Measurements from ENCODE around the gene SYMPK. TPM values are rescaled to one million over a fixed set of nuclear protein-coding genes. Genes with fewer than 3 reads are reported as not detected.
A peak's percentile ranks its signal among the peaks of the same experiment; 100 is the strongest.

The SYMPK gene
- total RNA-seq, 1 donor: 42.0 TPM

- Histone ChIP-seq H3K79me2 (ENCODE audit: insufficient read depth, low read length) (no peaks in the 10 kb centered on the region), H3K27ac (ENCODE audit: low read depth, low read length) (peak overlapping the region; percentile 28), H3K4me2 (ENCODE audit: insufficient read depth, low read length) (no peak overlapping the region), H3K4me1 (ENCODE audit: insufficient read depth, low read length) (peaks cover 6% of the 10 kb centered on the region), H2AFZ (ENCODE audit: low read length) (no peak overlapping the region), H3K36me3 (ENCODE audit: insufficient read depth, low read length) (peaks cover 18% of the 10 kb centered on the region), H4K20me1 (ENCODE audit: insufficient read depth, low read length) (peaks cover 3% of the 10 kb centered on the region), H3K27me3 (ENCODE audit: insufficient read depth, low read length) (no peaks in the 10 kb centered on the region), H3K9me3 (ENCODE audit: low read depth, low read length) (no peaks in the 10 kb centered on the region), H3K4me3 (ENCODE audit: insufficient read depth, low read length) (no peak overlapping the region)
- no peak for DNase-seq (ENCODE audit: insufficient read length, low spot score, missing footprints)
- no peak for TF ChIP-seq CTCF (IDR thresholded peaks at IDR 0.05; ENCODE audit: extremely low read depth, low read depth, low read length)
Observed at GRCh38 chr19:45816236-45817009, 46.5 kb downstream of the SYMPK start.

- Histone ChIP-seq H3K9me3 (ENCODE audit: low read depth, low read length) (no peaks in the 10 kb centered on the region), H3K4me1 (ENCODE audit: insufficient read depth, low read length) (peaks cover 7% of the 10 kb centered on the region), H2AFZ (ENCODE audit: low read length) (no peak overlapping the region), H3K36me3 (ENCODE audit: insufficient read depth, low read length) (peaks cover 13% of the 10 kb centered on the region), H3K79me2 (ENCODE audit: insufficient read depth, low read length) (no peaks in the 10 kb centered on the region), H3K4me2 (ENCODE audit: insufficient read depth, low read length) (no peak overlapping the region), H3K27me3 (ENCODE audit: insufficient read depth, low read length) (no peaks in the 10 kb centered on the region), H4K20me1 (ENCODE audit: insufficient read depth, low read length) (peaks cover 3% of the 10 kb centered on the region), H3K27ac (ENCODE audit: low read depth, low read length) (no peak overlapping the region), H3K4me3 (ENCODE audit: insufficient read depth, low read length) (no peak overlapping the region)
- no peak for TF ChIP-seq CTCF (IDR thresholded peaks at IDR 0.05; ENCODE audit: extremely low read depth, low read depth, low read length)
- DNase-seq (ENCODE audit: insufficient read length, low spot score, missing footprints): peak; percentile 54
Observed at GRCh38 chr19:45815481-45816216, 47.3 kb downstream of the SYMPK start.

- Histone ChIP-seq H3K79me2 (ENCODE audit: insufficient read depth, low read length) (no peaks in the 10 kb centered on the region), H3K4me1 (ENCODE audit: insufficient read depth, low read length) (peaks cover 11% of the 10 kb centered on the region), H3K36me3 (ENCODE audit: insufficient read depth, low read length) (peaks cover 6% of the 10 kb centered on the region), H4K20me1 (ENCODE audit: insufficient read depth, low read length) (peaks cover 3% of the 10 kb centered on the region), H3K9me3 (ENCODE audit: low read depth, low read length) (no peaks in the 10 kb centered on the region), H3K4me3 (ENCODE audit: insufficient read depth, low read length) (no peak within 1 kb of the TSS), H3K4me2 (ENCODE audit: insufficient read depth, low read length) (no peak within 1 kb of the TSS), H3K27me3 (ENCODE audit: insufficient read depth, low read length) (no peaks in the 10 kb centered on the region), H3K27ac (ENCODE audit: low read depth, low read length) (no peak within 1 kb of the TSS), H2AFZ (ENCODE audit: low read length) (no peak within 1 kb of the TSS)
- TF ChIP-seq CTCF (IDR thresholded peaks at IDR 0.05; ENCODE audit: extremely low read depth, low read depth, low read length): no peak
- peak; percentile 81 for DNase-seq (ENCODE audit: insufficient read length, low spot score, missing footprints)
Observed at GRCh38 chr19:45814851-45815480, 48.0 kb downstream of the SYMPK start, which contains the start of gene RSPH6A. Gene RSPH6A (minus strand): TSS chr19:45815308. CDS start chr19:45815176, 132 bp downstream.
